Testis (tissue), 3 donors: ENCODE results near the gene ARID1B. TPM values are rescaled to one million over a fixed set of nuclear protein-coding genes. Genes with fewer than 3 reads are reported as not detected.

Experiments used
- DNase-seq: peaks from one replicate; pipeline ENCODE4 v3.0.0-alpha.2; 2019
- H3K27ac ChIP-seq, 2 donors: fragments of 200-600 bp; sonication (generic); one replicate each; pipeline ENCODE4 v1.5.1; 2019
- H3K27me3 ChIP-seq: fragments of 200-600 bp; sonication (generic); one replicate; pipeline ENCODE4 v1.5.1; 2019
- H3K36me3 ChIP-seq: fragments of 200-600 bp; sonication (generic); one replicate; pipeline ENCODE4 v1.5.1; 2017; ENCODE audit warnings: low read depth; ENCODE audit errors: missing control alignments
- H3K4me1 ChIP-seq: fragments of 200-600 bp; sonication (generic); one replicate; pipeline ENCODE4 v1.5.1; 2019
- H3K4me3 ChIP-seq, 2 donors: fragments of 200-600 bp; sonication (generic); one replicate each; pipeline ENCODE4 v1.5.1; 2017 to 2019
- H3K9me3 ChIP-seq: fragments of 200-600 bp; sonication (generic); one replicate; pipeline ENCODE4 v1.5.1; 2017
- CTCF ChIP-seq, 3 experiments: fragments of 450-650 bp in 2 of 3; fragments of 200-600 bp in 1 of 3; sonication (generic) in 1 of 3; IDR thresholded peaks; one replicate each; pipeline ENCODE4 v1.5.1; 2016 to 2019; ENCODE audit warnings: antibody characterized with exemption in 3 of 3, mild to moderate bottlenecking in 2 of 3, moderate library complexity in 1 of 3
- POLR2A ChIP-seq: fragments of 450-650 bp; IDR thresholded peaks from one replicate; pipeline ENCODE4 v1.6.1; 2017; ENCODE audit warnings: antibody characterized with exemption, mild to moderate bottlenecking, moderate library complexity
- WGBS, 2 donors: methylation state at CpG; one replicate each; pipeline ENCODE4 v1.1.5; 2018; 5-methylcytosine and 5-hydroxymethylcytosine counted together
- intact Hi-C: fragments of 100-400 bp; cut with DNase I; formaldehyde crosslinking; loops from one replicate; pipeline ENCODE4 v1.15.1; 2023; ENCODE audit warnings: low total_unique reads
- polyA plus RNA-seq: library from polyadenylated mRNA; stranded (reverse); fragments of 350-450 nt; fragmentation: Illumina TruSeq; extraction: RNeasy Lipid Tissue Mini Kit (QIAGEN cat#74804); gene quantifications from one replicate; pipeline ENCODE4 v1.2.3, GENCODE V29; 2014; ENCODE audit warnings: low read depth, low replicate concordance; ENCODE audit not compliant: insufficient read depth
- total RNA-seq, 2 donors: library from RNA; depleted of rRNA; stranded (reverse); fragments of >200 nt; gene quantifications; one replicate each; pipeline ENCODE4 v1.2.3, GENCODE V29; 2016

The ARID1B gene
- total and polyA plus RNA-seq, 3 donors from 2014 or later = 26.2 to 126 (median 103) TPM

- 73 to 77% methylated on average over 6 of the region's 6 CpGs for WGBS, 2 donors
- intact Hi-C loops = no loop called here
- DNase-seq = no peak
Measured at GRCh38 chr6:156988276-156989158, 211.3 kb downstream of the ARID1B start.

GRCh38 chr6:156989159-156989806 lies 212.1 kb downstream of the ARID1B start:
- no peaks in the 10 kb centered on the region for H3K36me3 ChIP-seq
- H3K4me1 ChIP-seq = peaks cover 8% of the 10 kb centered on the region
- H3K27me3 ChIP-seq = no peaks in the 10 kb centered on the region
- DNase-seq = no peak
- no peak overlapping the region for H3K27ac ChIP-seq
- TF ChIP-seq CTCF (IDR thresholded peaks at IDR 0.05) = no peak
- TF ChIP-seq POLR2A = no peak
- 67 to 71% methylated on average over 8 of the region's 8 CpGs for WGBS, 2 donors
- intact Hi-C loops = no loop called here
- no peaks in the 10 kb centered on the region for H3K9me3 ChIP-seq
- no peak overlapping the region for H3K4me3 ChIP-seq

More at GRCh38 chr6:156988276-156989158, 211.3 kb downstream of the ARID1B start:
- Histone ChIP-seq H3K27ac (no peak overlapping the region), H3K9me3 (no peaks in the 10 kb centered on the region), H3K36me3 (no peaks in the 10 kb centered on the region), H3K27me3 (no peaks in the 10 kb centered on the region), H3K4me1 (peaks cover 14% of the 10 kb centered on the region), H3K4me3 (no peak overlapping the region)
- no peak for TF ChIP-seq CTCF (IDR thresholded peaks at IDR 0.05)
- TF ChIP-seq POLR2A = no peak

- H3K4me3 ChIP-seq = no peak overlapping the region
- no peak for DNase-seq
- intact Hi-C loops = no loop called here
- TF ChIP-seq CTCF (IDR thresholded peaks at IDR 0.05) (no peak), POLR2A (no peak)
- H3K27ac ChIP-seq = no peak overlapping the region
- no peaks in the 10 kb centered on the region for H3K36me3 ChIP-seq
- H3K27me3 ChIP-seq = no peaks in the 10 kb centered on the region
- H3K4me1 ChIP-seq = peaks cover 8% of the 10 kb centered on the region
- H3K9me3 ChIP-seq = no peaks in the 10 kb centered on the region
- 31 to 53% methylated on average over 13 of the region's 13 CpGs for WGBS, 2 donors
Measured at GRCh38 chr6:156992020-156992804, 215.0 kb downstream of the ARID1B start.

- Histone ChIP-seq H3K27ac (no peak overlapping the region), H3K9me3 (no peaks in the 10 kb centered on the region), H3K4me3 (no peak overlapping the region), H3K27me3 (no peaks in the 10 kb centered on the region), H3K4me1 (peaks cover 8% of the 10 kb centered on the region), H3K36me3 (no peaks in the 10 kb centered on the region)
- 92 to 96% methylated on average over 2 of the region's 2 CpGs for WGBS, 2 donors
- DNase-seq = no peak
- intact Hi-C loops = no loop called here
- TF ChIP-seq POLR2A (no peak), CTCF (IDR thresholded peaks at IDR 0.05) (no peak)
Measured at GRCh38 chr6:156993713-156994112, 216.5 kb downstream of the ARID1B start.
